SU-DHL-6 (cell line): ENCODE data around the gene GRID2.

Source experiments
- H2AFZ ChIP-seq: fragments of 200-600 bp; sonication (generic); 2 replicates; pipeline ENCODE4 v1.6.1; 2014; ENCODE audit warnings: low read depth, mild to moderate bottlenecking, moderate library complexity, mixed read lengths, antibody characterized with exemption, low read length; ENCODE audit not compliant: severe bottlenecking
- H3F3A ChIP-seq: fragments of 200-600 bp; shearing (Covaris generic); 2 replicates; pipeline ENCODE4 v1.6.0; 2016; ENCODE audit warnings: antibody characterized with exemption, mild to moderate bottlenecking; ENCODE audit not compliant: insufficient read depth
- H3K27ac ChIP-seq: fragments of 200-600 bp; sonication (generic); 2 replicates; pipeline ENCODE4 v1.5.1; 2016; ENCODE audit warnings: low read depth, mild to moderate bottlenecking, low read length, moderate library complexity, mixed read lengths
- H3K27me3 ChIP-seq: fragments of 200-600 bp; sonication (generic), shearing (Covaris generic); 2 replicates; pipeline ENCODE4 v1.6.0; 2014; ENCODE audit warnings: mild to moderate bottlenecking, low read length
- H3K36me3 ChIP-seq: fragments of 200-600 bp; sonication (generic); 2 replicates; pipeline ENCODE4 v1.6.1; 2014; ENCODE audit warnings: mild to moderate bottlenecking, low read length, mixed read lengths
- H3K4me2 ChIP-seq: fragments of 300-600, 200-600 bp; shearing (Covaris generic), sonication (generic); 2 replicates; pipeline ENCODE4 v1.6.0; 2014; ENCODE audit warnings: low read length, low read depth, mild to moderate bottlenecking; ENCODE audit not compliant: poor library complexity, severe bottlenecking
- H3K4me3 ChIP-seq: fragments of 200-600 bp; sonication (generic); 2 replicates; pipeline ENCODE4 v1.5.1; 2014; ENCODE audit warnings: antibody characterized with exemption, low read length, mild to moderate bottlenecking, mixed read lengths; ENCODE audit not compliant: insufficient read depth, poor library complexity, severe bottlenecking
- H3K79me2 ChIP-seq: fragments of 200-600 bp; sonication (generic); 2 replicates; pipeline ENCODE4 v1.6.1; 2014; ENCODE audit warnings: mild to moderate bottlenecking, low read length, moderate library complexity; ENCODE audit not compliant: insufficient read depth
- H3K9ac ChIP-seq: fragments of 200-600 bp; sonication (generic); 2 replicates; pipeline ENCODE4 v1.7.0; 2014; ENCODE audit warnings: mild to moderate bottlenecking, low read length
- H3K9me2 ChIP-seq: fragments of 200-600 bp; sonication (generic); replicated peaks from 2 replicates; pipeline ENCODE4 v1.6.1; 2014; ENCODE audit warnings: low read length; ENCODE audit not compliant: insufficient read depth
- H3K9me3 ChIP-seq: fragments of 200-600 bp; sonication (generic); 2 replicates; pipeline ENCODE4 v1.6.1; 2014; ENCODE audit warnings: low read length, mixed read lengths; ENCODE audit not compliant: insufficient read depth
- H4K20me1 ChIP-seq: fragments of 200-600 bp; sonication (generic); 2 replicates; pipeline ENCODE4 v1.6.1; 2014; ENCODE audit warnings: low read depth, mild to moderate bottlenecking, antibody characterized with exemption, low read length, moderate library complexity, mixed read lengths
- EZH2phosphoT487 ChIP-seq: fragments of 200-600 bp; sonication (generic), shearing (Covaris generic); conservative IDR thresholded peaks from 2 replicates; pipeline ENCODE4 v1.6.1; 2018; ENCODE audit warnings: mild to moderate bottlenecking, antibody characterized with exemption, low read length, moderate library complexity, mixed read lengths
- TF ChIP-seq, protein P1 (sequence below): fragments of 200-600 bp; sonication (generic); IDR thresholded peaks from one replicate; pipeline ENCODE4 v1.5.1; 2017; ENCODE audit warnings: antibody characterized with exemption, mild to moderate bottlenecking, low read length, moderate library complexity; ENCODE audit not compliant: insufficient read depth, poor library complexity, severe bottlenecking

The GRID2 gene

DNA sequence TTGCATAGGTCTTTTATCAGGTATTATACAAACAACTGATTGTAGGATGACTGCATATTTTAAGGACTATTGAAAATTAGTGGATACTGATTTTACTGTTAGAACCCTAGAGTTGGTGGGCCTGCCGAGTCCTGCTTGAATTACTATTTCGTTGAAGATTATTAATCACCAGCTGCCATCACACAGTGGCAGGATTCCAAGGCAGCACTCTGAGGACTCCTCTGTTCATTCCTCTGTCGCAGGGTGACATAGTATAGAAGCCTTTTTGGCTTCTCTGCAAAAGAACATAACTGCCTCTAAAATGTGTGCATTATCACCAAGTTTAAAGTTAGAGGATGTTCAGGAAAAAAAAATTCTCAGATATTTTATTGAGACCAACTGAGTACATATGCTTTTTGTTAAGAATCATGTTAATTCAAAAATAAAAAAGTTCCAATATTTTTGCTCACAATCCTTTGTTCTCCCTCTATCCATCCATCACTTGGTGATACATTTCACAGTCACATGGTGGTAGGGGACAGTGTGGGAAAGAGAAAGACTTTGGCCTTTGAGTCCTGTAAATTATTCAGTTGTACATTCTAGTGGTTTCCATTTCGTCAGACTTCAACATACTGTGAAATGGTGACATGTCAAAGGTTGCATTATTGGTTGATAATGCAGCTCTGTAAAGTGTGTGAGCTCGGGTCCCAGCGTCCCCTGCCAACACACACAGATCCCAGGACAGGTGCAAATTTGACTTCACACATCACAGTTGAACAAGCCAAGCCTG is 332.5 kb downstream of the GRID2 start:
- Histone ChIP-seq H3K9me3 (no peaks in the 10 kb centered on the region), H3K79me2 (no peaks in the 10 kb centered on the region), H3F3A (no peaks in the 10 kb centered on the region), H3K9me2 (no peaks in the 10 kb centered on the region), H2AFZ (no peak overlapping the region), H3K9ac (no peak overlapping the region), H4K20me1 (no peaks in the 10 kb centered on the region), H3K36me3 (no peaks in the 10 kb centered on the region), H3K4me2 (no peak overlapping the region), H3K4me3 (no peak overlapping the region), H3K27ac (no peak overlapping the region), H3K27me3 (no peaks in the 10 kb centered on the region)
- TF ChIP-seq EZH2phosphoT487, result no peak
- TF ChIP-seq, protein P1, sequence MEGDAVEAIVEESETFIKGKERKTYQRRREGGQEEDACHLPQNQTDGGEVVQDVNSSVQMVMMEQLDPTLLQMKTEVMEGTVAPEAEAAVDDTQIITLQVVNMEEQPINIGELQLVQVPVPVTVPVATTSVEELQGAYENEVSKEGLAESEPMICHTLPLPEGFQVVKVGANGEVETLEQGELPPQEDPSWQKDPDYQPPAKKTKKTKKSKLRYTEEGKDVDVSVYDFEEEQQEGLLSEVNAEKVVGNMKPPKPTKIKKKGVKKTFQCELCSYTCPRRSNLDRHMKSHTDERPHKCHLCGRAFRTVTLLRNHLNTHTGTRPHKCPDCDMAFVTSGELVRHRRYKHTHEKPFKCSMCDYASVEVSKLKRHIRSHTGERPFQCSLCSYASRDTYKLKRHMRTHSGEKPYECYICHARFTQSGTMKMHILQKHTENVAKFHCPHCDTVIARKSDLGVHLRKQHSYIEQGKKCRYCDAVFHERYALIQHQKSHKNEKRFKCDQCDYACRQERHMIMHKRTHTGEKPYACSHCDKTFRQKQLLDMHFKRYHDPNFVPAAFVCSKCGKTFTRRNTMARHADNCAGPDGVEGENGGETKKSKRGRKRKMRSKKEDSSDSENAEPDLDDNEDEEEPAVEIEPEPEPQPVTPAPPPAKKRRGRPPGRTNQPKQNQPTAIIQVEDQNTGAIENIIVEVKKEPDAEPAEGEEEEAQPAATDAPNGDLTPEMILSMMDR, result no peak

DNA sequence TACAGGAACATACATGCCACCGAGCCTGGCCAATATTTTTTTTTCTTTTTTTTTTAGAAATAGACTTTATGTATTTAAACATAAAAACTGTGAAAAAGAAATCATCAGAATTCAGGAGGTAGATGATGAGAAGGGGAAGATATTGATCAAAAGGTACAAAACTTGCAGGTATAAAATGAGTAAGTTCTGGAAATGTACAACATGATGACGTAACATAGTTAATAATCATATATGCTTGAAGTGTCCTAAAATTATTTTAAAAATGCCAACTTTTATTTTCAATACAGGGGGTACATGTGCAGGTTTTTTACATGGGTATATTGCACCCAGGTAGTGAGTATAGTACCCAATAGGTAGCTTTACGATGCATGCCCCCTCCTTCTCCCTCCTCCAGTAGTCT is 337.6 kb downstream of the GRID2 start:
- Histone ChIP-seq H3K79me2 (no peaks in the 10 kb centered on the region), H2AFZ (no peak overlapping the region), H3F3A (no peaks in the 10 kb centered on the region), H3K4me3 (no peak overlapping the region), H3K9me2 (no peaks in the 10 kb centered on the region), H3K9ac (no peak overlapping the region), H3K9me3 (no peaks in the 10 kb centered on the region), H3K27me3 (no peaks in the 10 kb centered on the region), H3K36me3 (no peaks in the 10 kb centered on the region), H3K27ac (no peak overlapping the region), H3K4me2 (no peak overlapping the region), H4K20me1 (no peaks in the 10 kb centered on the region)
- TF ChIP-seq, protein P1, result no peak

DNA sequence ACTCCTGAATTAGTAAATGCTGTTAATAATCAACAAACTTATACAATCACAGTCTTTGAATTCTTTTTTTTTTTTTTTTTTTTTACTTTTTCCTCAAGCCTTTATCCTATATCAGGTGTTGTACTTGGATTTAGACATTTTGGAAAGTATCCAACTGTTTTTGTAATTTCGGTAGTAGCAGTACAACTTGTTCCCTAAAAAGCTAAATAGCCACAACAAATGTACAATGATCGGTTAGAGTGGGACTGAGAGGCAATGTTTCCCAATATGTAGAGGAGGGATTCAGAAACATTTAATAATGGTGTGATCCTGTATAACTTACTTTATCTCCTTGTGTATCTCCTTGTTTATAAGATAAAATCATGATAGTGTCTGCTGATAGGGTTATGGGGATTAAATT is 343.1 kb downstream of the GRID2 start:
- Histone ChIP-seq H3K9me3 (no peaks in the 10 kb centered on the region), H2AFZ (no peak overlapping the region), H3K9ac (no peak overlapping the region), H3K36me3 (no peaks in the 10 kb centered on the region), H3K27me3 (no peaks in the 10 kb centered on the region), H3K4me3 (no peak overlapping the region), H3F3A (no peaks in the 10 kb centered on the region), H3K79me2 (no peaks in the 10 kb centered on the region), H4K20me1 (no peaks in the 10 kb centered on the region), H3K27ac (no peak overlapping the region), H3K9me2 (no peaks in the 10 kb centered on the region), H3K4me2 (no peak overlapping the region)
- TF ChIP-seq, protein P1, result no peak
- no peak for TF ChIP-seq EZH2phosphoT487
